ENCODE measurements around the gene TENM4. TPM values are rescaled to one million over a fixed set of nuclear protein-coding genes. Genes with fewer than 3 reads are reported as not detected.

The TENM4 gene
- total and polyA plus RNA-seq, 2 of the 8 experiments (the other 6 are each of a cell fraction or from before 2014, with no cell fraction given) = 3.5 to 7.2 TPM

DNA sequence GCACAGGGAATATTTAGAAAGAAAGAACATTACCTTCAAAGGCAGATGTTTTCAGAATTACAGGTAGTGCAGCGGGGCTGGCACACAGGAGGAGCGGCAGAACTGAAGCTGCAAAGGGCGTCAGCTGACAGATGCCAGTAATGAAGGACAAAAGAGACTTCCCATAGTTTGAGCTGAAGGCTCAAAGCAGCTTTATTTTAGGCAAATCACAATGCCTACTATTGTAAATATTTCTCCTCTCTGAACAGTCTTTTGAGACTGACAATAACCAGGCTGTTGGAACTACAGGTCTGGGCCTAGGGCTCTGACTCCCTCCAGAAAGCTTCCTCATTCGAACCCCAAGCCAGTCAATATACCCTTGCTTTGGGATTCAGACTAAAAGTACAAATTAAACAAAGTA lies 609.3 kb downstream of the TENM4 start:
- no peak overlapping the region for H3K4me3 ChIP-seq (ENCODE audit: extremely low read depth in 1 of 4, insufficient read depth in 2 of 4, low read depth in 3 of 4, low read length in 4 of 4)
- H4K8ac ChIP-seq (ENCODE audit: extremely low read depth, insufficient read depth, low read length) = no peak overlapping the region
- no peak overlapping the region for H3K23ac ChIP-seq (ENCODE audit: insufficient read length)
- no peak overlapping the region for H4K5ac ChIP-seq (ENCODE audit: insufficient read length, low read depth, low read length)
- WGBS, 2 experiments (ENCODE audit: extremely low coverage in 1 of 2, insufficient coverage in 1 of 2, insufficient read length in 1 of 2, insufficient replicate concordance in 2 of 2, low coverage in 1 of 2, low lambda C conversion rate in 2 of 2, missing lambda C conversion rate in 1 of 2) = 94% methylated on average over 4 of the region's 4 CpGs; no CpG with 5 or more reads in 1 of the 2 experiments
- H3K79me1 ChIP-seq (ENCODE audit: low read depth, low read length) = no peaks in the 10 kb centered on the region
- ChIA-PET POLR2A (ENCODE audit: partially characterized antibody) (no interaction called here), CTCF (ENCODE audit: partially characterized antibody) (interaction anchor here (0.6 to 2.3 kb wide), 10 partner anchors 10 to 130 kb away, joined by 3 to 9 read pairs (median 4); no protein-coding TSS in a partner anchor)
- H3K9me3 ChIP-seq (ENCODE audit: insufficient read depth in 2 of 2, low read depth in 1 of 2, low read length in 1 of 2) = no peaks in the 10 kb centered on the region
- H3K56ac ChIP-seq (replicated peaks; ENCODE audit: insufficient read length, low read depth, low read length) = no peak overlapping the region
- H2BK20ac ChIP-seq (ENCODE audit: low read length) = no peak overlapping the region
- no peak overlapping the region for H3K18ac ChIP-seq (ENCODE audit: extremely low read depth, low read length)
- no peaks in the 10 kb centered on the region for H3K36me3 ChIP-seq (ENCODE audit: control insufficient read depth in 2 of 4, insufficient read depth in 4 of 4, low read length in 3 of 4)
- H4K20me1 ChIP-seq (replicated peaks in 1 of 2; ENCODE audit: control insufficient read depth in 1 of 2, insufficient read depth in 2 of 2, low read length in 2 of 2) = no peaks in the 10 kb centered on the region
- no peak overlapping the region for H2AFZ ChIP-seq (ENCODE audit: low read length)
- H2BK12ac ChIP-seq (ENCODE audit: low read depth, low read length) = 0 out of 2 replicates have a peak overlapping the region, but pooled peaks have one; percentile 9
- H3K79me2 ChIP-seq (ENCODE audit: control insufficient read depth in 1 of 2, insufficient read depth in 2 of 2, low read length in 2 of 2) = no peaks in the 10 kb centered on the region
- no peak for DNase-seq (ENCODE audit: low read depth in 1 of 2, low spot score in 2 of 2)
- H2BK15ac ChIP-seq (ENCODE audit: low read length) = no peak overlapping the region
- H2BK5ac ChIP-seq (ENCODE audit: low read depth, low read length) = no peak overlapping the region
- H3K4me1 ChIP-seq (replicated peaks in 1 of 4; ENCODE audit: control insufficient read depth in 3 of 4, insufficient read depth in 4 of 4, low read length in 3 of 4) = peaks cover 0 to 5% (median 2%) of the 10 kb centered on the region in 4 experiments; a peak in 2 of 7 replicates
- H3K9ac ChIP-seq (replicated peaks in 1 of 4; ENCODE audit: extremely low read depth in 1 of 4, low read depth in 3 of 4, low read length in 3 of 4) = no peak overlapping the region
- no peaks in the 10 kb centered on the region for H3K23me2 ChIP-seq (ENCODE audit: low read depth, low read length)
- no peak for FAIRE-seq
- H3K27me3 ChIP-seq (replicated peaks in 1 of 4; ENCODE audit: control insufficient read depth in 3 of 4, extremely low read depth in 1 of 4, insufficient read depth in 3 of 4, low read length in 3 of 4) = no peaks in the 10 kb centered on the region
- no peak overlapping the region for H4K91ac ChIP-seq (replicated peaks; ENCODE audit: insufficient read length, low read length)
- H3K4me2 ChIP-seq (ENCODE audit: insufficient read depth in 1 of 2, low read depth in 2 of 2, low read length in 2 of 2) = no peak overlapping the region
- no peak overlapping the region for H3K14ac ChIP-seq (ENCODE audit: insufficient read length)
- no peak overlapping the region for H2BK120ac ChIP-seq (replicated peaks; ENCODE audit: low read depth, low read length)
- H2AK5ac ChIP-seq (ENCODE audit: low read depth, low read length) = no peak overlapping the region
- H3K27ac ChIP-seq (ENCODE audit: low read depth, low read length) = no peak overlapping the region
- H3K4ac ChIP-seq (replicated peaks; ENCODE audit: insufficient read length, low read depth, low read length) = no peak overlapping the region
- TF ChIP-seq KDM1A (IDR thresholded peaks at IDR 0.05; ENCODE audit: borderline replicate concordance, low read length) (no peak), JUN (IDR thresholded peaks at IDR 0.05; ENCODE audit: low read depth, low read length) (no peak)
